Fibroblast of mammary gland (primary cell): ENCODE measurements around the gene MAGI3.

Experiments
- DNase-seq: peaks from one replicate; pipeline ENCODE4 v3.0.0-alpha.2; 2010; ENCODE audit warnings: low read depth
- H3K4me3 ChIP-seq: 2 replicates; pipeline ENCODE4 v1.5.1; 2011; ENCODE audit warnings: low read depth, mild to moderate bottlenecking, low read length, moderate library complexity; ENCODE audit not compliant: control insufficient read depth
- CTCF ChIP-seq: conservative IDR thresholded peaks from 2 replicates; pipeline ENCODE4 v1.5.1; 2011; ENCODE audit warnings: low read depth, low read length, inconsistent platforms; ENCODE audit not compliant: control insufficient read depth, insufficient read depth

MAGI3 gene

DNA sequence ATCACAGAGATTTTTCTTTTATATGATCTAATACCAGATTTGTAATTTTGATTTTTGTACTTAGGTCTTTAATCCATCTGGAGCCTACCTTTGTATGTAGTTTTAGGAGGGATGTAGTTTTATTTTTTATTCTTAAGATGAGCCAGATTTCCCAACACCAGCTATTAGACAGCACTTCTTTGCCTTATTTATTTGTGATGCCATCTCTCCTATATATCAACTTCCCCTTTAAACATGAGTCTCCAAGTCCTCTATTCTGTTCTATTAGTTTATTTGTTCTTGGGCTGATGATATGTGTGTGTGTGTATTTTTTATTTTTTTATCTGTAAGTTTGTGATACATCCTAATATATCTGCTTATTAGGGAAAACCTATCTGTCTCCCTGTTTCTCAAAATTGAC is 274.8 kb downstream of the MAGI3 start:
- H3K4me3 ChIP-seq: no peak overlapping the region
- no peak for DNase-seq
- no peak for TF ChIP-seq CTCF

DNA sequence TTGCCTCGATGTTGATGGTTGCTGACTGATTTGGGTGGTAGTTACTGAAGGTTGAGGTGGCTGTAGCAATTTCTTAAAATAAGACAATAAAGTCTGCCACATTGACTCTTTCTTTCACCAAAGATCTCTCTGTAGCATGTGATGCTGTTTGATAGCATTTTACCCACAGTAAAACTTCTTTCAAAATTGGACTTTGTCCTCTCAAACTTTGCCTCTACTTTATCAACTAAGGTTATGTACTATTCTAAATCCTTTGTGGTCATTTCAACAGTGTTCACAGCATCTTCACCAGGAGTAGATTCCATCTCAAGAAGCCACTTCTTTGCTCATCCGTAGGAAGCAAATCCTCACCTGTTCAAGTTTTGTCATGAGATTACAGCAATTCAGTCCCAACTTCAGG is 275.8 kb downstream of the MAGI3 start:
- no peak for TF ChIP-seq CTCF
- H3K4me3 ChIP-seq: no peak overlapping the region
- no peak for DNase-seq

DNA sequence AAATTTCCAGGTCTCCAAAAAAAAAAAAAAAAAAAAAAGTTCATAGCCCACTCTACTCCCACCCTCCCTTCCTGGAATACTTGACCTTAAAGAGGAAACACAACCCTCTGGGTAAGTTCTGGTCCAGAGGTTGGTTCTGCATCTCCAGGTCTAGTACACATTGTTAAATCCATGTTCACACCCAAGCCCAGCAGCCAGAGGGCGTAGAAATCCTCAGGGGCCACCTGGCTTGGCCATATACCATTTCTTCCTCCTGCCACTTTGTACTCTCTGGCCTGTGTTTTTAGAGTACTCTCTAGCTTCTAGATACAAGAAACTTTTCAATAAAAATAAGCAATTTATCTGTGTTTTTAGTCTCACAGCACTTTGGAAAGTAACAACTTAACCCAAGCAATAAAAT is 279.7 kb downstream of the MAGI3 start:
- no peak for TF ChIP-seq CTCF
- no peak for DNase-seq
- H3K4me3 ChIP-seq: no peak overlapping the region

GRCh38 chr1:113670650-113671049 is 280.3 kb downstream of the MAGI3 start:
- no peak for TF ChIP-seq CTCF
- no peak overlapping the region for H3K4me3 ChIP-seq
- no peak for DNase-seq

GRCh38 chr1:113672491-113672890 is 282.2 kb downstream of the MAGI3 start:
- no peak for TF ChIP-seq CTCF
- DNase-seq: no peak
- no peak overlapping the region for H3K4me3 ChIP-seq

GRCh38 chr1:113674591-113674990 is 284.3 kb downstream of the MAGI3 start:
- peak; percentile 6 for DNase-seq
- no peak for TF ChIP-seq CTCF
- H3K4me3 ChIP-seq: no peak overlapping the region

- no peak overlapping the region for H3K4me3 ChIP-seq
- no peak for TF ChIP-seq CTCF
- peak; percentile 50 for DNase-seq
These were observed 285.0 kb downstream of the MAGI3 start for GRCh38 chr1:113675302-113675701.
